Activated effector memory CD4-positive, alpha-beta T cell treated with anti-CD3 and anti-CD28 coated beads, Interleukin-2, amount 50 U/mL, for 16 hours (primary cell): ENCODE data around the gene RPL18.

Experiments
- DNase-seq: peaks from one replicate; pipeline ENCODE4 v3.0.0-alpha.2; 2020

Gene RPL18

GRCh38 chr19:48573163-48573505 lies 45.8 kb downstream of the RPL18 start:
- DNase-seq: no peak

GRCh38 chr19:48571378-48572162 lies 47.4 kb downstream of the RPL18 start:
- DNase-seq: no peak

GRCh38 chr19:48569814-48570213 lies 49.2 kb downstream of the RPL18 start:
- no peak for DNase-seq

- DNase-seq: no peak
Measured at GRCh38 chr19:48568345-48568886, 50.6 kb downstream of the RPL18 start.
